HG02623 (cell line): ENCODE measurements around the gene FCRL5.
"Not testable (repeated sequence)": the region's sequence is repeated elsewhere in the genome, so short reads cannot be mapped to it uniquely, and the experiment has no call there.

Source experiments
- ATAC-seq: cut with Tn5 transposase; IDR thresholded peaks from one replicate; pipeline ENCODE4 v1.9.1; 2021; ENCODE audit warnings: moderate library complexity; ENCODE audit not compliant: unreplicated experiment

FCRL5 gene

DNA sequence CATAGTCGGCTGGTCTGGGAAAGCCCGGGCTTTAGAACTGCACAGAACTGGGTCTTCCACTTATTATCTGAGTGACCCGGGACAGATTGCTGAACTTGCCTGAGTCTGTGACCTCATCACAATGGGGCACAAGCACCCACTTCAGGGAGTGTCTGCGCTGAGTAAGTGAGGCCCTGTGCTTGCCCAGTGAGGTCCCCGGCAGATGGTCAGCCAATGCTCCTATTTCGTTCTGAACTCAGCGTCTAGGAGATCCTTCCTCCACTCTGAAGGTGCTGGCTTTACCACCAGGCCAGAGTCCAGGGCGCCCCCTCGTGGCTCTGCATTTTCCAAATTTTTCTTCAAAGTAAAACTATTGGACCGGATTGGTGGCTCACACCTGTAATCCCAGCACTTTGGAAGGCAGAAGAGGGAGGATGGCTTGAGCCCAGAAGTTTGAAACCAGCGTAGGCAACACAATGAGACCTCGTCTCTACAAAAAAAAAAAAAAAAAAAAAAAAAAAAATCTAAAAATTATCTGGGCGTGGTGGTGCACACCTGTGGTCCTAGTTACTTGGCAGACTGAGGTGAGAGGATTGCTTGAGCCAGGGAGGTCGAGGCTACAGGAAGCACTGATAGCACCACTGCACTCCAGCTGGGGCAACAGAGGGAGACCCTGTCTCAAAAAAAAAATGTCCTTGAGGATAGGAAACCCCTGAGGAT is 61.7 kb downstream of the FCRL5 start:
- no peak for ATAC-seq

- no peak for ATAC-seq
Observed at GRCh38 chr1:157488156-157488555, 64.2 kb downstream of the FCRL5 start.

DNA sequence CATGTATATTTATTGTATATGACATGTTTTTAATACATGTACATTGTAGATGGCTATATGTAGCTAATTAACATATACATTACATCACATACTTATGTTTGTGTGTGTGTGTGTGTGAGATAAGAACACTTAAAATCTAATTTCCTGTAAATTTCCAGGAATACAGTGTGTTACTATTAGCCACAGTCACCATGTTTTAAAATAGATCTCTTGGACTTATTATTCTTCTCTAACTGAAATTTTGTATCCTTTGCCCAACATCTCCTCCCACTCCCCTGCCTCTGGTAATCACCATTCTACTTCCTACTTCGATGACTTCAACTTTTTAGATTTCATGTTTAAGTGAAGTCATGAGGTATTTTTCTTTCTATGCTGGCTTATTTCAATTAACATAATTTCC is 64.8 kb downstream of the FCRL5 start:
- ATAC-seq: no peak

DNA sequence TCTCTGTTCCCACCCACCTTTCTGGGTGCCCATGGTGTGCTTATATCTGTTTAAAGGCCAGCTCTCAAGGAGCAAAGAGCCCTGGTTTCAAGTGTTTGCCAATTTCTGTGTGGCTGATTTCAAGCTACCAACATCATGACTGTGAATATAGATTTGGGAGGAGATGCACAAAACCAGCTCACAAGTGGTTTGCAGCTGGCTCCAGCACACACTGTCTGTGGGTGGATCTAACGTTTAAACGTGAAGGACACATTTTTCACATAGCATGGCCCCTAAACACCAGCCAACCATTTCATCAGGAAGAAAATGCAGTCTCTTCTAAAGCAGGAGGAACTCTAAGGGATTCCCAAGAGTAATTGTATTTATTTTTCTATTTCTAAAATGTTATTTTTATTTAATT is 65.2 kb downstream of the FCRL5 start:
- no peak for ATAC-seq

DNA sequence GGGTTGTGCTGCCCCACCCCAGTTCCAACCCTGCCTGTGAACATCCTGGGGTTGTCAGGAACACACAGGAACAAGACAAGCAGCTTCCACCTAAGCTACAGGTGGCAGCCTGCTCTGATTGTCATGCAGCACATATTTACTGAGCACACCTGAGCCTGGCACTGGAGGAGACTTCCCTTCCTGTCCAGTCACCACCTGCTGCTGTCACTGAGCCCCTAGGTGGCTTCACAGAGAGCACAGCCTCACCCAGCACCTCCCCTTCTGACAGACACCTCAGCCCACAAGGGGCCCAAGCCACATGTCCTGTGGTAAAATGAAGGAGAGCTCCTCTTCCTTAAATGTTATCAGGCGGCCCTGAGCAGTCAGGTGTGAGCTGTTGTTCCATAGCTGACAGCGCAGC is 65.9 kb downstream of the FCRL5 start:
- not testable (repeated sequence) for ATAC-seq

DNA sequence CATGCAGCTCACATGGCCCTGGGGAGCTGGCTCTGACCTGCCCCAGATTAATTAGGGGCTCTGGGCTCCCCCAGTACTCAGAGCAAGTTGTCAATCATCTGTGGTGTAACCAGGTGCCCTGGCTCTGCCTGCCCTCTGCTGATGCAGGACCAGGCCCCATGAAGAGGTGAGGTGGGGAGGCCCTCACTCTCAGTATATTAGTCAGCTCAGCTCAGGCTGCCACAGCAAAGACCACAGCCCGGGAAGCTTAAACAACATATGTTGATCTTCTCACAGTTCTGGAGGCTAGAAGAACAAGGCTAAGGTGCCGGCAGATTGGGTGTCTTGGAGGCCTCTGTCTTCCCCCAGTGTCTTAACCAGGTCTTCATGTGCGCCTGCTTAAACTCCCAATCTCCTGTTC is 66.5 kb downstream of the FCRL5 start:
- ATAC-seq: no peak

DNA sequence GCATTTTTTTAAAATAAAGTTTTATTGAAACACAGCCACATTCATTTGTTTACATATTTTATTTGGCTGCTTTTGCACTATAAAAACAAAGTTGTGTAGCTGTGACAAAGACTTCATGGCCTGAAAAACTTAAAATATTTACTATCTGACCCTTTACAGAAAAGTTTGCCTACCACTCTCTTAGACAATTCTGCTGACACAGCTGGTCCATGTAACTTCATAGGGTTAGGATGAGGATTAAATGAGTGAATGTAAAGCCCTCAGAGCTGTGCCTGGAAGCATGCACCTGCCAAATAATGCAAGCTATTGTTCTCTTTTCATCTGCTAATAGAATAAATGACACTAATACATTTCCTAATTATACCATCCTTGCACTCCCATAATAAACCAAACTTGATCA is 67.7 kb downstream of the FCRL5 start:
- ATAC-seq: no peak

DNA sequence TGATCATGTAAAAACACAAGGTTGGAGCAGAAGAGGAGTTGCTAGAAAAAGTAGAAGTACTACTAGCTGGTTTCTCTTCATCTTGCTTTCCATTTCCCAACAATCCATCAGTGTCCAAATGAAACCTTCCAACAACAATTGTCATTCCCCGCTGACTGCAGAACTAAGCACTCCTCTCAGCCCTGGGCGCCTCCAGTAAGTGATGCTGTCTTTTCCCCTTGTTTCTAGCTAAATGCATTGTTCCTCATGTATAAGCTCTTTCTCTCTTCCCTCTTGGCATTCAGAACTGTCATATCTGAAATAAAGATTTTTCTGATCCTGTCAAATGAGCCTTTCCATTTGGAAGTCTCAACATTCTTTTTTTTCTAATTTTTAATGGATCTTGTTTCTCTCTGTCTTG is 68.7 kb downstream of the FCRL5 start:
- ATAC-seq: no peak

GRCh38 chr1:157482717-157483116 is 69.6 kb downstream of the FCRL5 start:
- ATAC-seq: no peak

- no peak for ATAC-seq
Observed at GRCh38 chr1:157482174-157482573, 70.1 kb downstream of the FCRL5 start.

- ATAC-seq: no peak
Observed at GRCh38 chr1:157478030-157478429, 74.3 kb downstream of the FCRL5 start.

GRCh38 chr1:157477419-157477818 is 74.9 kb downstream of the FCRL5 start:
- no peak for ATAC-seq

DNA sequence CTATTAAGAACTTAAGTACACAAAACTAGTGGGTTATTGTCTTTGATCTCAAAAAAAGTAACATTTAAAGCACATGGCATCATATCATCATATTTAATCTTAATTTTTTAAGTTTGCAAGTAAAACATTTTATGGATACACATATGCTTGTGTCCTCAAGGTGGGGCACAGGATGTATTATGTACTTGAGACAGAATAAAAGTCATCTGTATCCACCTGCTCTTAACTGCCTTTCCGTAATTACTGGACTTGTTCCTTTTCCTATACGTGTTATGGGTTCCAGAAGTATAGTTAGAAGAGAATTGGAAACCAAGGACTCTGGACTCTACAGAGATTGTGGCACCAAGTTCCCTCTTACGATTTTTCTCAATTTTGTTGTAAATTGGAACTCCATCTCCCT is 79.4 kb downstream of the FCRL5 start:
- no peak for ATAC-seq

DNA sequence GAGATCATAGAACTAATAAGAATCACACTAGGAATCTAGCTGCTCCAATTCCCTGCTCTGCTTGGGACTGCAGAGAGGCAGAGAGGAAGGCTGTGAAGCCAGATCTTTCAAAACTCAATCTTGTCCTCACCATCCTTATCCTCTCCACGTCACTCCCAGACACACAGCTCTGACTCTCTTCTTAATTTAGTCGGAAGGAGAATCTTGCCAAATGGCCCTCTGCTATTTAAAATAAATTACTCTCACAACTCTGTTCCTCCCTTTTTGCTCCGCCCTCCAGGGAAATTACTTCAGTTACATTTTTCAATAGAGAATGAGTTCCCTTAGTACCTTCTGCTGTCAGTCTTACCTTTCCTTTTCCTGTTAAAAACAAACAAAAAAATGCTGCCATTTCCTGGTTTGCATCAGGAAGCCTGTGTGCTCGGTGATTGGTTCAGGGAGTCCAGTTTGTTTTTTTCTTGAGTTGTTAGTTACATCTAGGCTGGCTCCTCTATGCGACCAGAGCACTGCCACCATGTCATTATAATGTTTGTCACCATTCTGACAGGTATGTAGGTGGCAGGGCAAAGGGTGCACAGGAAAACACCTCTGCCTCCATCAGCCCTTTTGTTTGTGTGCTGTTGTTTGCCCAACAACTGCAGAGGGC is 80.1 kb downstream of the FCRL5 start:
- no peak for ATAC-seq

GRCh38 chr1:157471531-157471930 is 80.8 kb downstream of the FCRL5 start:
- ATAC-seq: no peak

DNA sequence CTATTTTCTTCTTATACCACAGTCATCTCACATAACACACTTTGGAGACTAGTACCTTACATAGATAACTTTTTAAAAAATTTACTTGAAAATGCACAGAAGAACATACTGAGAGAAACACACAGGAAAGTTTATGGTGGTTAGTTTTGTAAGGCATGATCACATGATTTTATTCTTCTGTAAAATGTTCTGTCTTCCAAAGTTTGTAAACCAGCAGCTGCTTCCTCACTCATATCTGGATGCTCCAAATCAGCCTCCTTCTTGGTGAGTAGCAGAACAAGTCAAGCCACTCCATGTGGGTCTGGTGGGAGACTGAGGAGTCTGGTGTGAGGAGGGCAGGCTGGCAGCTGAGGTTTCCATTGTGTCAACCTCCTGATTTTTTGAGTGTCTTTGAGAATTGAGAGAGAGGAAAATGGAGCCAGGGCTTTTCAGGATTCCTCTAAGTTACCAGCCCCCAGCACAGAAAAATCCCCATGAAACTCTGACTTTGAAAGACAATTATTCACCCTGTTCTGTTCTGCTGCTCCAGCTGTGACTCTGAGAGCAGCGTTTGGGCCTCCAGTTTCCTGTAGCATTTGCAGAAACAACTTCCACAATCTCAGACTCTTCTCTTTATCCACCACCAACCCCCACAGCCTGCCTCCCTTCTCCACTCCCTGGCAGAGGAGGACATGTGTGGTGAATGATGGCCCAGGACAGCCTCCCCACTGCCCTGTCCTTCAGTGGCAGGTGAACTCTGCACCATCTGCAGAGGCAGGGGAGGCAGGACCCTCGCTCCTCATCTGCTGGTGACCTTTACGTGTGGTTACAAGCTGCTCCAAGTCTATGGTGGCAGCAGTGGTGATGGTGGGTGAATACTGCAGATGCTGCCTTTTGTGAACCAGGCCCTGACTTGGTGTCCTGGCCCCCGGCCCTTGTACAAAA is 82.3 kb downstream of the FCRL5 start:
- ATAC-seq: no peak

DNA sequence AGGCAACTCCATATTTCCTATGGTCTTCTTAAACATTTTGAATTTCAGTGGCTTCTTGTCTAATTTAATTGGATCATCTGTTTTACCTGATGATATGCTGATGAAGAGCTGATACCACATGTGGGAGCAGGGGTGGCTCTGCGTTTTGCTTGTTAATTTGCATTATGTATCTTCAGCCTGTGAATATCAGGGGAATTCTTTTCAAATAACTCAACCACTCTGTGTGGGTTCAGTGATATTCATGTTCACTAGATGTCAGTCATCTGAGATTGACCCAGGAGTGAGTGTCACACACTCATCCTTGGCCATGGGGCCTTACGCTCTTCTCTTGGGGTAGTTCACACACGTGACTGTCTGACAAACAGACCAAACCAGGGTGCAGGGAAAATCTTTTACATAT is 83.0 kb downstream of the FCRL5 start:
- no peak for ATAC-seq

DNA sequence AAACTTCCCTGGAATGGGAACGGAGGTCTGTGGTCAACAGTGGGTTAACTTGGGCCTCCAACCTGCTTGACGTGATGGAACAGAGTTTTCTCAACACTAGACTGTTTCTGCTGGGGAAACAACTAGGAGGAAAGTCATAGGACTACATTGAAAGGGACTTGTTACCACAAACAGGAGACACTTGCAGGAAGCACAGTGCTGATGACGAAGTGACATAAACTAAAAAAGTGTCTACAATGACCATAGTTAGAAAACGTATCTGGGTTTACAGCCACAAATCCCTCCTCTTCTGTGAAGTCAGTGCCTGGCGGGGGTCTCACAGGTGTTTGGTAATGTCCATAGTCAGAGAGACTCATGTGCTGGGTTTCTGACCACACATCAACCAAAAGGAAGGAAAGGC is 86.3 kb downstream of the FCRL5 start:
- ATAC-seq: no peak
